ENCODE data around the gene RCN2.
"Not testable (repeated sequence)": the region's sequence is repeated elsewhere in the genome, so short reads cannot be mapped to it uniquely, and the experiment has no call there.

The RCN2 gene

GRCh38 chr15:76932135-76932966 lies 802 bp downstream of the RCN2 start:
- DNase-seq: peak; percentile 4 to 20 (median 11)

GRCh38 chr15:76935620-76936019 lies 4.1 kb downstream of the RCN2 start:
- DNase-seq: no peak

- DNase-seq: no peak
Observed at GRCh38 chr15:76936671-76937070, 5.1 kb downstream of the RCN2 start.

GRCh38 chr15:76938752-76939151 lies 7.2 kb downstream of the RCN2 start:
- DNase-seq: no peak

- DNase-seq: peak; percentile 17 to 52 (median 46)
Observed at GRCh38 chr15:76939715-76940114, 8.2 kb downstream of the RCN2 start.

GRCh38 chr15:76941636-76942035 lies 10.1 kb downstream of the RCN2 start:
- DNase-seq: no peak

GRCh38 chr15:76942331-76942730 lies 10.8 kb downstream of the RCN2 start:
- no peak for DNase-seq

- no peak for DNase-seq
Observed at GRCh38 chr15:76945494-76946093, 14.0 kb downstream of the RCN2 start.

GRCh38 chr15:76947454-76947853 lies 15.9 kb downstream of the RCN2 start:
- DNase-seq: no peak

- no peak for DNase-seq
Observed at GRCh38 chr15:76951220-76951619, 19.7 kb downstream of the RCN2 start.

GRCh38 chr15:76953913-76954312 lies 22.4 kb downstream of the RCN2 start:
- DNase-seq: no peak

GRCh38 chr15:76954744-76955143 lies 23.2 kb downstream of the RCN2 start:
- DNase-seq: no peak

GRCh38 chr15:76961268-76962011 lies 29.9 kb downstream of the RCN2 start:
- no peak for DNase-seq

GRCh38 chr15:76962337-76963013 lies 30.9 kb downstream of the RCN2 start:
- no peak for DNase-seq

- DNase-seq: no peak
Observed at GRCh38 chr15:76963596-76963995, 32.0 kb downstream of the RCN2 start.

GRCh38 chr15:76964157-76964556 lies 32.6 kb downstream of the RCN2 start:
- DNase-seq: no peak

- DNase-seq: not testable (repeated sequence)
Observed at GRCh38 chr15:76966051-76966450, 34.5 kb downstream of the RCN2 start.

- DNase-seq: no peak
Observed at GRCh38 chr15:76967067-76967466, 35.5 kb downstream of the RCN2 start.

- no peak for DNase-seq
Observed at GRCh38 chr15:76968306-76968705, 36.8 kb downstream of the RCN2 start.

GRCh38 chr15:76972389-76973361 lies 41.1 kb downstream of the RCN2 start:
- DNase-seq: no peak

GRCh38 chr15:76973362-76973743 lies 41.8 kb downstream of the RCN2 start:
- peak; percentile 67 to 81 (median 76) for DNase-seq

- DNase-seq: no peak
Observed at GRCh38 chr15:76973906-76974305, 42.4 kb downstream of the RCN2 start.
